ENCODE measurements around the gene NOD2. TPM values are rescaled to one million over a fixed set of nuclear protein-coding genes. Genes with fewer than 3 reads are reported as not detected.

NOD2 gene
- total RNA-seq, 1 experiment from 2014 or later, result 0.70 TPM

DNA sequence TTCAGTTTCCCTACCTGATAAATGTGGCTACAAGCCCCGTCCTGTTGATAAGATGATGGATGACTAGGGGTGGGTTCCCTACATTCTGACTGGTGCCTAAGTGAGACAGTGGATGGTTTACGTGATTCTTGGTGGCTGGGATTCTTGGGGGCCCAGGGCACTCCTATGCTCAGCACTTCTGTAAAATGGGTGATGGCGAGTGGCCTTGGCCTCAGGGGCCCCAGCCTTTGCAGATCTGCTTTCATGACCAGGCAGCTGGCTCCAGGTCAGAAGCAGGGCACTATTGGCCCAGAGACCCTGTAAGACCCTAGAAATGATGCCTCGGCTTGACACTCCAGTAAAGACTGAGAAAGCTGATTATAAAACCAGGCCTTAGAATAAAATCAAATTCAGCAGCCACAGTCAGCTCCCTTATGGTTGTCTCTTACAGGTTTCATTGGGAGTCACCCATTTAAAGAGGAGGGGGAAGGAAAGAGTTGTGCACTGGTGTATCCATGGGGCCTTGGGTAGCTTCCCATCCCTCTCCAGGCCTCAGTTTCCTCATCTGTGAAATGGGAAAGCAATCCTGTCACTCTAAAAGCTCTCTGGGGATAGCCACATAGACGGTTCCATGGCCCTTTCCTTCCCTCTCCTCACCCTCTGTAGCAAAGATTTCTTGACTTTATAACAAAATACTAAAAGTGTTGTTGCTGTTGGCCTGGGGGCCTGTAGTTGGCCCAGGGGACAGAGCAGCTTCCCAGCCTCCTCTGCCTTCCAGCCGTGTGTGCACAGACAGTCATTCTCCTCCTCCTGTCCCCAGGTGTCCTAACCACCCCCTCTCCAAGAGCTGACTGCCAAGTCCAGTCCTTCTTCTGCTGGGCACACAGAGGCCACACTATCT, 13.5 kb upstream of the NOD2 start:
- no peak overlapping the region for H3K4me3 ChIP-seq
- no peaks in the 10 kb centered on the region for H3K79me2 ChIP-seq (ENCODE audit: low read depth)
- BruUV-seq (replicated peaks), result no TSS peak
- no peak for TF ChIP-seq EZH2 (IDR thresholded peaks at IDR 0.05; ENCODE audit: low read depth)
- TF ChIP-seq, protein P1, sequence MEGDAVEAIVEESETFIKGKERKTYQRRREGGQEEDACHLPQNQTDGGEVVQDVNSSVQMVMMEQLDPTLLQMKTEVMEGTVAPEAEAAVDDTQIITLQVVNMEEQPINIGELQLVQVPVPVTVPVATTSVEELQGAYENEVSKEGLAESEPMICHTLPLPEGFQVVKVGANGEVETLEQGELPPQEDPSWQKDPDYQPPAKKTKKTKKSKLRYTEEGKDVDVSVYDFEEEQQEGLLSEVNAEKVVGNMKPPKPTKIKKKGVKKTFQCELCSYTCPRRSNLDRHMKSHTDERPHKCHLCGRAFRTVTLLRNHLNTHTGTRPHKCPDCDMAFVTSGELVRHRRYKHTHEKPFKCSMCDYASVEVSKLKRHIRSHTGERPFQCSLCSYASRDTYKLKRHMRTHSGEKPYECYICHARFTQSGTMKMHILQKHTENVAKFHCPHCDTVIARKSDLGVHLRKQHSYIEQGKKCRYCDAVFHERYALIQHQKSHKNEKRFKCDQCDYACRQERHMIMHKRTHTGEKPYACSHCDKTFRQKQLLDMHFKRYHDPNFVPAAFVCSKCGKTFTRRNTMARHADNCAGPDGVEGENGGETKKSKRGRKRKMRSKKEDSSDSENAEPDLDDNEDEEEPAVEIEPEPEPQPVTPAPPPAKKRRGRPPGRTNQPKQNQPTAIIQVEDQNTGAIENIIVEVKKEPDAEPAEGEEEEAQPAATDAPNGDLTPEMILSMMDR (conservative IDR thresholded peaks at IDR 0.05), result no peak
- ChIA-PET POLR2A (ENCODE audit: unreplicated experiment) (no interaction called here), CTCF (interaction anchor here (0.6 kb wide), 1 partner anchor 39 kb away, joined by 3 read pairs; no protein-coding TSS in a partner anchor)
- H3K9me3 ChIP-seq (ENCODE audit: insufficient read depth, low read depth), result 0 out of 2 replicates have a peak, but pooled peaks cover 3% of the 10 kb centered on the region
- H3K4me1 ChIP-seq (replicated peaks; ENCODE audit: insufficient read depth), result peaks cover 13% of the 10 kb centered on the region
- DNase-seq, result no peak
- H3K27me3 ChIP-seq (ENCODE audit: insufficient read depth, low read depth), result no peaks in the 10 kb centered on the region
- H3F3A ChIP-seq (ENCODE audit: insufficient read depth, low read depth), result no peaks in the 10 kb centered on the region
- H3K9me2 ChIP-seq (ENCODE audit: insufficient read depth), result no peaks in the 10 kb centered on the region
- H2AFZ ChIP-seq, result no peak overlapping the region
- H3K4me2 ChIP-seq, result no peak overlapping the region
- no peaks in the 10 kb centered on the region for H3K36me3 ChIP-seq (ENCODE audit: low read depth)
- intact Hi-C loops (cut with micrococcal nuclease; ENCODE audit: unreplicated experiment), result loop anchor here (5.0 kb wide), 1 partner anchor 37 kb away; no protein-coding TSS in a partner anchor
- H3K27ac ChIP-seq, result no peak overlapping the region
- H4K20me1 ChIP-seq (ENCODE audit: insufficient read depth), result no peaks in the 10 kb centered on the region

DNA sequence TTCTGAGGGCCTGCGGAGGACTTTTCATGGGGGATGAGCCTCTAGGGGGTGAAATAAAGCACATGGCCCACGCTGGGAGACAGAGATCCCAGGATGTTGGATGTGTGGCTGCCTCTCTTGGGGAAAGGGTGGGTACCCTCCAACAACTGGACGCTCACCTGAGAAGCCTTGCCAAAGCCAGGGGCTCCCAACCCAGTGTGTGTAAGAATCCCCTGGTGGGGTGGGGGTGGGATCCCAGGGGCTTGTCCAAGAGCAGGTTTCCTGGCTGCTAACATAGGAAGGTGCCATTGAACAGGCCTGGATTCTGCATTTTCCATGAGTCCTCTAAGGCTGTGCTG, 12.9 kb upstream of the NOD2 start:
- no peak for DNase-seq
- intact Hi-C loops (cut with micrococcal nuclease; ENCODE audit: unreplicated experiment), result no loop called here
- Histone ChIP-seq H3K4me3 (no peak overlapping the region), H3K27me3 (ENCODE audit: insufficient read depth, low read depth) (no peaks in the 10 kb centered on the region), H3K4me1 (replicated peaks; ENCODE audit: insufficient read depth) (peaks cover 11% of the 10 kb centered on the region), H3K27ac (no peak overlapping the region), H3K36me3 (ENCODE audit: low read depth) (no peaks in the 10 kb centered on the region), H4K20me1 (ENCODE audit: insufficient read depth) (no peaks in the 10 kb centered on the region), H3K9me2 (ENCODE audit: insufficient read depth) (no peaks in the 10 kb centered on the region), H2AFZ (no peak overlapping the region), H3K4me2 (no peak overlapping the region), H3K79me2 (ENCODE audit: low read depth) (no peaks in the 10 kb centered on the region), H3K9me3 (ENCODE audit: insufficient read depth, low read depth) (no peaks in the 10 kb centered on the region), H3F3A (ENCODE audit: insufficient read depth, low read depth) (no peaks in the 10 kb centered on the region)
- ChIA-PET POLR2A (ENCODE audit: unreplicated experiment) (no interaction called here), CTCF (no interaction called here)
- no TSS peak for BruUV-seq (replicated peaks)
- TF ChIP-seq EZH2 (IDR thresholded peaks at IDR 0.05; ENCODE audit: low read depth), result no peak
- TF ChIP-seq, protein P1 (conservative IDR thresholded peaks at IDR 0.05), result no peak

DNA sequence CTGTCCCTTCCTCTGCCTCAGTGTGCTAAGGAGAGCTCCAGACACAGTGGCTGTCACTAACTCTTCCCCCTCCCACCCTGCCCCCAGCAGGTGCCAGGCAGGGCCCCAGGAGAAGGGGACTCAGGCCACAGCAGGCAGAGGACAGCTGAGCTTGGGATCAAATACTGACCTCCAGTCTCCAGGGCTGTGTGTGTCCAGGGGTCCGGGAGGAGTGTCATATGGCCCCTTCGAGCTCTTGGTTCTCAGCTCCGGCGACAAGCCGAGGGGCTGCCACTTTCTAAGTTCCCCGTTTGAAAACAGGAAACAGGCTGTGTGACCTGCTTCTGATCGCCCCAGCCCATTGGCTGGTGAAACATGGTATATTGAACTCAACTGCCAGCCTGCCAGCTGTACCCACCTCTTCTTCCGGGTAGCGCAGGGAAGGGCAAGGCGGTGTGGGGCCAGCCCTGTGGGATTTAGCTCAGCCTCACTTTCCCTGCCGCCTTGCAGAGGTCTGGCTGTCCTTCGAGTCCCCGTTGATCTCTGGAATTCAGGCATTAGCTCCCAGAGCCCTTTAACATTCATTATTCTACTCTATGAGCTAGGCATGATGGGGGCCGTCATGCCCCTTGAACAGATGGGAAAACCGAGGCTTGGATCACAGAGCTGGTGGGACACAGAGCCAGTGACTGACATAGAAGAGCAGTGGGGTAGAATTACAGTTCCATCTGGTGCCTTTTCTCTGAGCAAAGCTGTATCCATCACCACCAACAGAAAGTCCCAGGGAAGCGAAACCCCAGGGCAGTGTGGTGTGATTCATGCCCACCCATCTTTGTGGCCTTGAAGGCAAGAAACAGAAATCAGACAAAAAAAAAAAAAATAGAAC, 12.2 kb upstream of the NOD2 start, which contains the start of gene SNX20:
Gene SNX20 (minus strand): TSS at position 292 of the 865 bp plus-strand sequence. CDS start 3,786 bp downstream, outside the sequence.
- H3K4me1 ChIP-seq (replicated peaks; ENCODE audit: insufficient read depth), result peaks cover 3% of the 10 kb centered on the region; the same call in 1 of the 2 replicates
- CTCF ChIA-PET, result no interaction called here
- TF ChIP-seq EZH2 (IDR thresholded peaks at IDR 0.05; ENCODE audit: low read depth), result no peak
- TF ChIP-seq, protein P1 (conservative IDR thresholded peaks at IDR 0.05), result no peak
- DNase-seq, result no peak
- BruUV-seq (replicated peaks), result no TSS peak
- H3K36me3 ChIP-seq (ENCODE audit: low read depth), result no peaks in the 10 kb centered on the region
- POLR2A ChIA-PET (ENCODE audit: unreplicated experiment), result no interaction called here
- no peak within 1 kb of the TSS for H3K27ac ChIP-seq
- H3F3A ChIP-seq (ENCODE audit: insufficient read depth, low read depth), result no peaks in the 10 kb centered on the region
- intact Hi-C loops (cut with micrococcal nuclease; ENCODE audit: unreplicated experiment), result no loop called here
- no peak within 1 kb of the TSS for H3K4me3 ChIP-seq
- no peak within 1 kb of the TSS for H3K4me2 ChIP-seq
- H2AFZ ChIP-seq, result no peak within 1 kb of the TSS
- H3K27me3 ChIP-seq (ENCODE audit: insufficient read depth, low read depth), result no peaks in the 10 kb centered on the region
- H3K9me2 ChIP-seq (ENCODE audit: insufficient read depth), result no peaks in the 10 kb centered on the region
- H3K9me3 ChIP-seq (ENCODE audit: insufficient read depth, low read depth), result no peaks in the 10 kb centered on the region
- H3K79me2 ChIP-seq (ENCODE audit: low read depth), result no peaks in the 10 kb centered on the region
- H4K20me1 ChIP-seq (ENCODE audit: insufficient read depth), result no peaks in the 10 kb centered on the region
